HG03135 (cell line): ENCODE results near the gene PUS10.

Source experiments
- ATAC-seq: cut with Tn5 transposase; IDR thresholded peaks from one replicate; pipeline ENCODE4 v1.9.1; 2021; ENCODE audit warnings: mild to moderate bottlenecking, moderate library complexity; ENCODE audit not compliant: unreplicated experiment

PUS10 gene

DNA sequence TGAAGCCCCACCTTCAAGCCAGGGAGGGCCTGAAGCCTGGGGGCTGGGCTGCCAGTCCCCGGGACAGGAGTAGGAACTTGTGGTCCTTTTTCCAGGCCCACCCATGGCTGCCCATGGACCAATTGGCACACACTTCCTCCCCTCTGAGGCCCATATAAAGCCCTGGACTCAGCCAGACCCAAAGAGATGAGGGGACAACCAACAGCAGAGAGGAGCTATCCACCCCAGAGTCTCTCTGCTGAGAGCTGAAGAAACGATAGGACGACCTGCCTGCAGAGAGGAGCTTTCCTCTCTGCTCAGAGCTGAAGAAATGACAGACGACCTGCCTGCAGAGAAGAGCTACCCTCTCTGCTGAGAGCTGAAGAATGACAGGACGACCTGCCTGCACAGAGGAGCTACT, 44.4 kb downstream of the PUS10 start:
- ATAC-seq: no peak

DNA sequence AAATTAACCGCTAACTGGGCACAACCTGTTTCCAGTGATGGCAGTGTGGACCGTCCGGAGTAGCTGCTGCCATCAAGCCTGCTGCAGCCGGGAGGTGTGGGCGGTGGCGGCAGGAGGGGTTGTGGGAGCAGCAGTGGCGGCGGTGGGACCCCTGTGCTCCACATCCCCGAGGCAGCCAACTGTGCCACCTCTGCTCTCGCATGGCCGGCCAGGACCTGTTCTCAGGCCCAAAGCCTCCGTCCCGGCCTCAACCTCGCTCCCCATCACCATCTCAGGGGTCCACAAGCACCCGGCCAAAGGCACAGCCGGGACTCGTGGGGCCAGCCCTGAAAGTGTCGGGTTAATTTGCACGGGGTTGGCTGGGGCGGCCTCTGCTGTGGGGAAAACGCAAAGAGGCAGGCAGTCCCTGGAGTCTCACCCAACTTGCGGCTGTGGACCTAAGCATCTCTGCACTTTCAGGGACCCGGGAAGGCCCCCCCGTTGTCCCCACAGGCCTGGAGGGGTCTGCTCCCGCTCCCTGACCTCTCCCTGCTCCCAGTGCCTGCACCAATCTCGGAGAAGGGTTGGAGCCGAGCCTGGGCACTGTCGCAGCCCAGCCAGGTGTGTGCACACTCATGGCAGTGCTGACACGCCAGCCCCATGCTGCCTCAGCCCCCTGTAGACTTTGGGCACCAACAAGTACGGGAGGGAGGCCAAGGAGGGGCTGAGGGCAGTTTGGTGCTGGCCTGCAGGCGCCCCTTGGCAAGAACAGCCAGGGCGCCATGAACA, 45.0 kb downstream of the PUS10 start:
- ATAC-seq: no peak

DNA sequence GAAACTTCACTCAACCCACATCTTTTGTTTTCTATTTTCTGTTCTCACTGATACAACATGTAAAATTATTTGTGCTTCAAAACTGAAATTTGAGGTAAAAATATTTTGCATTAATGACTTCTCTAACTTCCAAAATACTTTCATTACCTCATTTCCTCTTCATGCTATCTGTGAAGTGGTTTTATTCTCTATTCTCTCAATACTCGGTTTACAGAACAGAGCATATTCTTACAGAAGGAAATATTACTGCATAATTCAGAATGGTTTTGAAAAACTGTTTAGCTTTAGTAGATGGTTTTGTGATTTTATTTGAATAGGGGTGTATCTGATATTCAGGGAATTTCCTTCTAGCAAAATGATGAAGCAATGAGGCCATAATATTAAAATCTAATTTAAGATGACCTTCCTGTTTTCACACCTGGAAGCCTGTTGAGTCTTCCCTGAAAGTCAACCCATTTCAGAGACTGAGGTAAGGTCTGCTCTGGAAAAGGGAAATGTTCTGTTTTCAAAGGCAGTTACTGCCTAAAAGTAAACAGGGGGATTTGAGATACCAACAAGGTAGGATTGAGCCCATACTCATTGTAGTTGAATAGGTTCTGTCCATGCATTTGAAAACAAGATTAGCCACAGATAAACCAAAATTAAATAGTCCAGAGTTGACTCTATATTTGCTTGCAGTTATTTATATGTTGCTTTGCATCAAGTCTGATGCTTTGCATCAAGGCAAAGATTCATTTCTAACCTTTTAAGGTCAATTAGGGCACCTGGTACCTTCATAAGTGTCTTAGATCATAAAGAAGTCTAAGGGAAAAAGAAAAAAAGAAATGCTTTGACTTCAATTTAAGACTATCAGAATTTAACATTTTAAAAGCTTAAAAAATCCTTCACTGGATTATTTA, 51.3 kb downstream of the PUS10 start:
- ATAC-seq: no peak

DNA sequence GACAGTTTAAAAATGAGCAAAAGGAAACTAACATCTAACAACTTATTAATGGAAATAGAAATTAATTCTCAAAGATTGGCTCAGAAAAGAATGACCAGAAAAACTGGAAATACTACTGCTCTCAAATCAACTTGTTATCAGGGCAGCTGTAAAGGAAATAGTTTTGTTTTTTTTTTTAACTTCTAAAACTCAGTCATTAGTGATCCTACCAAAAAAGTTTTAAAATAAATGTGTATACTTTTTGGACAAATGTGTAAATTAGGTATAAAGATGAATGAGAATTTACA, 52.6 kb downstream of the PUS10 start:
- no peak for ATAC-seq

DNA sequence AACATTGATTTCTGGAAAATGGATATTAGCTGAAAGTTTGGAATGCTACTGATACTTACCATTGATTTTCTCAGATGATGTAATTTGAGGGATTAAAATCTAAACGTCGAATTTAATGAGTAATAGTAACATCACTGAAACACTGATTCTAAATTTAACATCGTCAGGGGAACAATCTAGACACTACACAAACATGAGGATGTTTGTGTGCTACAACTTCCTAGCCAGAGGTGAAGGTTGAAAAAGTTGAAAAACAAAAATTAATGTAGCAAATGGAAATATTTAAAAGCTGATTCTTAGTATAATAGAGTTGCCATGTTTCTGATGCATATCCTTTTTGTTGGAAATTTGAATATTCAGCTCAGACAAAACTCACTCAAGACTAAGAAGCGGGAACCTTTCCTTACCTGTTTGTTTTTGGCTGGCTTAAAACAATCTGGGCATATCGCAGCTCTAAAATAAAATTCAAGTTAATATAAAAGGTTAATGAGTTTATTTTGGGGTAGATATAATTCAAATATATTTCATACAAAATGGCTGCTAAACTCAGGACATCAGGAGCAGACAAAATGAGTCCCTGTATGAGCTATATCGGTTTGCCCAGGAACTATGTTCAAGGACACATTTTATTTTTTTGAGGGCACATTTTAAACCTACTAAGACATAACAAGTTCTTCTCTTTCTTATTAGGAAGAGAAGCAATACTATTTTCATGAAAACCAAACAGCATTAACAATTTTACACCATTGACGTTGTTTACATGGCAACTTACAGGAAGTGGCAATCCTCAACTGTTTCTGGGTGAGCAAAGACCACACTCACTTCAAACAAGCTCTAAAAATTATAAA, 53.2 kb downstream of the PUS10 start:
- no peak for ATAC-seq

DNA sequence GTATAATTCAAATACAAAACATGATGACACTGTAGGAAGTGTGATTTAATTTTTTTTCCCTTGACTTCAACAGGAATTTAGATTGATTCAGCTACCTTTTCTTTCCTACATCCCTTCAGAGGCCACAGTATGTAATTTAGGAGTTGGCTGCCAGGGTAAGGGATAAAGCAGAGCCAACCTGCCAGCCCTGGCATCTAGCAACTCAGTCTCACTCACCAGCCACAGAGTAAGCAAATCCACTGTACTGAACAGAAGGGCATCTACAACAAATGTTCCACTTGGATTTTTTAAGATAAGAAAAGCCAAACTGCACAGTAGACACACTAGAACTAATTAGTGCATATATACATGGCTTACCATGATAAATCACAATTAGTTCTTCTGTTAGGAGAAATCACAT, 54.9 kb downstream of the PUS10 start:
- ATAC-seq: no peak

DNA sequence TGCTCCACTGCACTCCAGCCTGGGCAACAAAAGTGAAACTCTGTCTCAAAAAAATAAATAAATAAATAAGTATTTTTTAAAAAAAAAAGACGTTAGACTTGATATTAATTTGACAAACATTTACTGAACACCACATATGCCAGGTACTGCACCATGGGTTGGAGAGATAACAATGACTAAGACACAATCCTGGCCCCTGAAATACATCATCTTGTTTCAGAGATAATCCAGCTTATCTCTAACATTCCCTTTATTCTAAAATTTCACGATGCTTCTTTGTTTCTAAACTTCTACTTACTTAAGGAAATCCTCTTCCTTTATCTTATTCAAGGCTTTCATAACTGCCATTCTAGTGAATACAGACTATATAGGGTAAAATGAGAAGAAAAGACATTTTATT, 55.5 kb downstream of the PUS10 start:
- no peak for ATAC-seq

DNA sequence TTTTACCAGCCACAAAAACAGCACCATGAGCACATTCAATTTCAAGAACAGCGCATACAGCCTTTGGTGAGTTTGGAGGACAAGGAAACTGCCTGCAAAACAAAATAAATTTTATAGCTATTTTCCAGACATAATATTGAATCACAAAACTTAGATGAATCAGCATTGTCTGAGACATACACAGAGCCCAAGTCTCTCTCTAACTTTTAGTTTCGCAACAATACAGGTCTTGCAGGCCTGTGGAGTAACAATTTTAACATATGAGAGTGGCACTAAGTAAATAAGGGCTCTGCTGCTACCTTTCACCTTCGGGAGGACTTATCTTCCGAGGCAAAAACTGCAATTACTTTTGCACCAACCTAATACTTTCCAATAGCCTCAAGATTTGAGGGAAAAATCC, 56.6 kb downstream of the PUS10 start:
- ATAC-seq: no peak

DNA sequence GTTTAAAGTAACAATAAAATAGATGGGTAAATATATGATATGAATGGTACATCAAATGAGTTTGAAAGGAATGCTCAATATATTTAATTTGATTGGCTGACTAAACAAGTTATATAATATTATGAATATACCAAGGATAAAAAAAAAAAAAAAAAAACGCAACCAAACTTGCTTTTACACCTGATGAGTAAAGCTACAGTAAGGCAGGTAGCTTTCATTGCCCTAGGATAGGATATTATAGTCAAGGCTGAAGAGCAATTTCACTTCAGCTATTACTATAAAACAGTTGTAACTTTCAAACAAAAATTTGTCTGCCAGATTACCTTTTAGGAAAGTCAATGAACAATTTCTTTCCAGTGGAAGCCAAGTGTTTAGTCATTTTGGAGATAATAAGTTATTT, 57.3 kb downstream of the PUS10 start:
- no peak for ATAC-seq

DNA sequence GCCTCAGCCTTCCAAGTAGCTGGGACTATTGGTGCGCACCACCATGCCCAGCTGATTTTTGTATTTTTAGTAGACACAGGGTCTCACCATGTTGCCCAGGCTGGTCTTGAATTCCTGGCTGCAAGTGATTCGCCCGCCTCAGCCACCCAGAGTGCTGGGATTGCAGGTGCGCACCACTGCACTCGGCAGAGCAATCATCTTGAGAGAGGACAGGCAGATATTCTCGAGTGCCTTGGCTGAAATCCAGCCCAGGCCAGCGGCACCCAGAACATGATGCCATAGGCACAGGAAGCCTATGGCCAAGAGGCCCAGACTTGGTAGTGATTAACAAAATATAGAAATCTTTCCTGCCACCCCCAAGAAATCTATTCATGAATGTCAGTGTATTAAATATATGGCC, 58.6 kb downstream of the PUS10 start:
- no peak for ATAC-seq

DNA sequence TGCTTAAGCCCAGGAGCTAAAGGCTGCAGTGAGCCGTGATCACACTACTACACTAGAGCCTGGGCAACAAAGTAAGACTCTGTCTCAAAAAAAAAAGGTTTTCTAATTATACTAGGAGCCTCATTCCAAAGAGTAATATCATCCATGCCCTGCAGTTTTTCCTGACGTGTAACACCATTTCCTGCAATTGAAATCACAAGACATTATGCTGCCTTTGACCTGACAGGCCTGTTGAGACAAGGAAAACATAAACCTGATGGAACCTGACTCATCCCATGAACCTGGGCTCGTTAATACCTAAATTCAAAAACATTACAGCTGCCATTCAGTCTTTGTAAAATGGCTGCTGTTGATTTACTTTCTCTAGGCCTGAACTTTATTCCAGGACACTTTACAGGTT, 59.3 kb downstream of the PUS10 start:
- ATAC-seq: no peak

DNA sequence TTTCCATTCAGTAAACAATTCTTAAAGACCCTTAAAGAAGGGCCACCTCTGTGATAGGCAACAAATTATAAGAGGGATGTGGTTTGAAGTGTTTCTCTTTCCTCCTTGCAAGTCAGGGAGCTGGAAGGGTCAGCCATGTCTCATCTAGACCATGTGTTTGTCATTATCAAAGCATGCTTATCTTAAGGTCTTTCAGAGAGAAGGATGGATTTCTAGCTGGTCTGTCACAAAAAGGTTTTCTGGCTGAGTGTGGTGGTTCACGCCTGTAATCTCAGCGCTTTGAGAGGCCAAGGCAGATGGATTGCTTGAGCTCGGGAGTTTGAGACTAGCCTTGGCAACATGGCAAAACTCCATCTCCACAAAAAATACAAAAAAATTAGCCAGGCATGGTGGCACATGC, 59.7 kb downstream of the PUS10 start:
- no peak for ATAC-seq

DNA sequence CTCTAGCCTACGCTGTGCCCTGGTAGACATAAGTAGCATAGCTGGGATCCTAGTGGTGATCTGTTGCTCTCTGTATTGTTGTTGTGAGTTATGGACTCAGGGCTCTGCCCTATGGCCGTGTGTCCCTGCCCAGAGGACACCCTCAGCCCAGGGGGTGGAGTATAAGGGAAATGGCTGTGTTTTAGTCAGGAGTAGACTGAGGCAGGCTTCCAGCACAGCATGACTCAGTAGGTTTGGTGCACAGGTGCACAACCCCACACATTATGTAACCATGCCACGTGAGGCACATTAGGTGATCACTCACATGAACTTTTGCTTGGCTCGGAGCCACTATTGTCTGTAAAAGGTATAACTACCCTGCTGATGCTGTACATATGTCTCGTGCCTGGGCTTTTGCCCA, 60.4 kb downstream of the PUS10 start:
- ATAC-seq: no peak

DNA sequence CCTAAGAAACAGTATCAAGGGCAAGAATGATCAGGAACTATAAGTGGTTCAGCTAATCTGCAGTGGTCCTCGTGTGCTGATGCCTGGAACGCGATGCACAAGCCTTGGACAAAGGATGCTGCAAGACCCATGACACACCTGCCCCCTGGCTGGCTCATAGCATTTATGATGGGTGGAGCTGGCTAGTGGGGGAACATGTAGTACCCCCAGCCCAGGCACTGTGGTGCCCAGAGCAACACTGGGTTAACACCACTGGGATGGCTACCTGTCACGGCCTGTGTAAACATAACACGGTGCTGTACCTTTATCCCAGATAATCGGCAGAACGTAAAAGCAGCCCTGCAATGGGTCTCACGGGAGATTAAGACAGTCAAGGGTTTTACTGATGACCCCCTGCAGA, 60.8 kb downstream of the PUS10 start:
- no peak for ATAC-seq

DNA sequence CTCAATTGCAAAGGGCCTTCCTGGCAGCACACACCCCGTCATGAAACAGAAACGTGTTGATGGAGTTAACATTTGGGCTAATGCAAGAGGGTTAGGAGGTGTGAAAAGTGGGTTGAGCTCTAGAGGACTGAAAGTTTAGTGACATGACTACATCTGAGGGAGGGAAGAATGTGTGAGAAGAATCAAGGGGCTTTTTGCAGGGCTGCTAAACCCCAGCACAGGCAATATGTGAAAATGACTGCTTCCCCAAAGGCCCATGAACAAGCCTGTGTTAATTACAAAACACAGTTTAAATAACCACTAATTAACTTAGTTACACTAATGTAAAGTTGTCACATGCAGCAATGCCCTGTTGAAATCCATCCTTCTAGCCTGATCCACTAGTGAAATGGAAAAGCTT, 63.9 kb downstream of the PUS10 start:
- ATAC-seq: no peak

DNA sequence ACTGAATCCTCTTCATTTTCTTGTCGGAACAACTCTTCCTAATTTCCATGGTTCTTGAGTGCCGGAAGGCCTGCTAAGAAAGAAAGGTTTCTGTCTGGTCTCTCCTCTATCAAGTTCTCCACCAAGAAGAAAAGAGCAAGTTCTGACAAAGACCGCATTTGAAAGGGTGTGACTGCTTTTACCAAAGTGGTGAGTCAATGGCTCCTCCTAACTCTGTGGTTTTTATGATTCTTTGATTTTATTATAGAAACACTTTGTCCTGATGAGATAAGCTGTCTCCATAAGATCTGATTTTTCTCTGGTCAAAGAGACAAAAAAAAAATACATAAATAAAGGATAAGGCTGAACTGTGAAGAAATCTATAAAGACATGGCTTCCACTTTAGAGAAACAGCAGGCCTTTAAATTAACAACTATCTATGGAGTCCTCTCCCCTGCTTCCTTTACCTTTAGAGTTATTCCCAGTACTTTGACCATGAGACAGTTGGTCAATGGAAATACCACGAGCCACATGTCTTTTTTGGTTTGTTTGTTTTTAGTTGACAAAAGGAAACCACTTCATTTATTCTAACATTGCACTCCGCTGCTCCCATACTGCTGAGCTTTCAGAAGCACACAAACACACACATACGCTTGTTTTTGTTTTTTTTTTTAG, 69.0 kb downstream of the PUS10 start:
- no peak for ATAC-seq

DNA sequence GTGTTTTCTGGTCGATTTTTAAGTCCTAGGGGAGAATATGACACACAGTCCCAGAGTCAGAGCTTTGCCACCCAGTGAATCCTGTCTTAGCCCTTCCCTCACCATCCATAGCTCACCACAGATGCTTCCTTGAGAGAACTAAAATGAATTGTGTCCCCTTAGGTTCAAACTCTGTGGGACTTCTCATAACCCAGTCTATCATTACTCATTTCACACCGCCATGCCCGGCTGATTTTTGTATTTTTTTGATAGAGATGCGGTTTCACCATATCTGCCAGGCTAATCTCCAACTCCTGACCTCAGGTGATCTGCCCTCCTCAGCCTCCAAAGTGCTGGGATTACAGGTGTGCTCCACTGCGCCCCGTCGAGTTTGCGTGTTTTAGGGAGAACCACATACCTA, 69.9 kb downstream of the PUS10 start:
- ATAC-seq: no peak

DNA sequence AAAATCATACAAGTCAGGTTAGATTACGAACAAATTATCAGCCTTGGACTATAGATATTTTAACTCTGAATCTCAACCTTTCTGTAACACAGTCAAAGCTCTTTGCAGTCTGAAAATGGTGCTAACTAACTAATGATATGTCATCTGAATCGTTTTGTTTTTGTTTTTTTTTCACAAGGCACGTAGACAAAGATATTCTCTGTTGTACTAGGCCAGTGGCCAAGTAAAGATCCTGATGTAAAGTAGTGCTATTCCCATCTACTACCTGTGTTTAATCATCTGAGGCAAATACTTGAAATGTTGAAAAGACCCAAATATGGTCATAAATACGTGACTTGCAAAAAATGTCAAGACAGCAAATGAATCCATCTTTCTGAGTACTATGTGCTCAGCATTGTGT, 71.0 kb downstream of the PUS10 start:
- ATAC-seq: no peak

DNA sequence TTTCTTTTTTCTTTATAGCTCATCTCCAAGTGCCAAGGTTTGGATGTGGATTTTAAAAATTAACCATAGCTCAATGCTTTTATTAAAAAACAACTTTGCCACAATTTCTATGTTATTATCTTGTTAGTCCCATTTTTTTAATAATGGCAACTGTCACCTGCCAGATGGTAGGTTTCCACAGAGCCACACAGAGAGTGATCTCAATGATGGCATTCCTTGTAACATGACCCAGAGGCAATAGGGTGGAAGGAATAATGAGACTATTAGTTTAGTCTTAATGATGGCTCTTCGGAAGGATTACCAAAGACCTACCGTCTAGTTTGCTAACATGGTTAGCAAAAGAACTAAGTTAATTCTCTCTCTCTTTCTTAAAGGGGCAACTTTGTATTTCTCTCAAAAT, 72.7 kb downstream of the PUS10 start:
- no peak for ATAC-seq

DNA sequence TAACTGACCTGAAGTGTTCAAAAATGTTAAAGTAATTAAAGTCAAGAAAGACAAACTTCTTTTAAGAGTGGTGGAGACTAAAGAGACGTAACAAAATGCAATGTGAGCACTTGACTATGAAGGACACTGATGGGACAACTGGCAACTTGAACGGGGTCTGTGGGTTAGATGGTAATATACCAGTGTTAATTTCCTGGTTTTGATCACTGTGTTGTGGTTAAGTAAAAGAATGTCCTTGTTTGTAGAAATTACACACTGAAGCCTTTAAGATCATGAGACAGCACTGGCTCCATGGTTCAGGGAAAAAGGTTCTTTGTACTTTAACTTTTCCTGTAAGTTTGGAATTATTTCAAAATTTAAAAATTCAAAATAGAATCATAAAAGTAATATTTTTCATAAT, 78.4 kb downstream of the PUS10 start:
- no peak for ATAC-seq

DNA sequence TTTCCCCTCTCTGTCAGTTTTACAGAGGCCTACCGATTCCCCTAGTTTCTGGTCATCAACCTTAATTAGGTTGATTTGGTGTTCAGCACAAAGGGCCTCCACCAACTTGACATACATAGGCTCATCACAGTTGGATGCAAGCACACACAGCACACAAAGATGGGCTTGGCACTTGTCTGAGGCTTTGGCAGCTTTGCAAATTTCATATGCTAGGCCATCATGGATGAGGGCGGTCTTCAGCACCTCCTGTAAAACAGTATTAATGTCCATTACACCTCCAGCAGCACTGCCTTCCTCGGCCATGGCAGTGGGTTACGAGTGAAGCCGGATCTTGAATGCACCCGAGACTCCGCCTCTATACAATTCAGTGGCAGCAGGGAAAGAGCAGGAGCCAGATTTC, 79.8 kb downstream of the PUS10 start:
- ATAC-seq: no peak
